Measurements from ENCODE around the gene IKZF4.
A peak's percentile ranks its signal among the peaks of the same experiment; 100 is the strongest.
"Not testable (repeated sequence)": the region's sequence is repeated elsewhere in the genome, so short reads cannot be mapped to it uniquely, and the experiment has no call there.

The IKZF4 gene

DNA sequence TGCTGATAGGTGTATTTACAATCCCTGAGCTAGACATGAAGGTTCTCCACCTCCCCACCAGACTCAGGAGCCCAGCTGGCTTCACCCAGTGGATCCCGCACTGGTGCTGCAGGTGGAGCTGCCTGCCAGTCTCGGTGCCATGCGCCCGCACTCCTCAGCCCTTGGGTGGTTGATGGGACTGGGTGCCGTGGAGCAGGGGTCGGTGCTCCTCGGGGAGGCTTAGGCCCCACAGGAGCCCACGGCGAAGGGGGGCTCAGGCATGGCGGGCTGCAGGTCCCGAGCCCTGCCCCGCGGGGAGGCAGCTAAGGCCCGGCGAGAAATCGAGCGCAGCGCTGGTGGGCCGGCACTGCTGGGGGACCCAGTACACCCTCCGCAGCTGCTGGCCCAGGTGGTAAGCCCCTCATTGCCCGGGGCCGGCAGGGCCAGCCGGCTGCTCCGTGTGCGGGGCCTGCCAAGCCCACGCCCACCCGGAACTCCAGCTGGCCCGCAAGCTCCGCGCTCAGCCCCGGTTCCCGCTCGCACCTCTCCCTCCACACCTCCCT is 20.8 kb upstream of the IKZF4 start:
- not testable (repeated sequence) for DNase-seq

DNA sequence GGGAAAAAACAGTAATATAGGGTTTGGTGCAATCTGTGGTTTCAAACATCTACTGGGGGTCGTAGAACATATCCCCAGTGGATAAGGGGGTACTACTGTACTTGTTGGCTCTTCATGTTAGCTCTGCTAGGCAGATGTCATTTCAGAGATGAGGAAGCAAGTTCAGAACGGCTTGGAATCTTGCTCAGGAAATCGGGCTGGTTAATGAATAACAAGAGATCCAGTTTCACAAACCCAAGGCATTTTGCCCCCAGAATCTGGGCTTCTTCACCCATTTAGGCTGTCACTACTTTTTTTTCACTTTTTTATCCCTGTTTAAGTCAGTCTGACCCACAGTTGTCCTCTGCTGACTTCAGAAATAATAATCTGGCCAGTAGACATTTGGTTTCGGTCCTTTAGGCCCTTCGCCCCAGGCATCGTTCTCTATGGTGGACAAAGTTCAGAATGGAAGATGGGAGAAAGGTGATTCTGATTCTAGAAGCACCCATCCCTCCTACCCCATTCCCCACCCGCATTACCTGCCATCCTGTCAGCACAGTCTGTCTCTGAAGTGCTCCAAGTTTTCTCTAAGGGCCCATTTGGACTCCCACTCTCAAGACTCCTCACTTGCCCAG is 19.2 kb upstream of the IKZF4 start:
- DNase-seq = no peak

DNA sequence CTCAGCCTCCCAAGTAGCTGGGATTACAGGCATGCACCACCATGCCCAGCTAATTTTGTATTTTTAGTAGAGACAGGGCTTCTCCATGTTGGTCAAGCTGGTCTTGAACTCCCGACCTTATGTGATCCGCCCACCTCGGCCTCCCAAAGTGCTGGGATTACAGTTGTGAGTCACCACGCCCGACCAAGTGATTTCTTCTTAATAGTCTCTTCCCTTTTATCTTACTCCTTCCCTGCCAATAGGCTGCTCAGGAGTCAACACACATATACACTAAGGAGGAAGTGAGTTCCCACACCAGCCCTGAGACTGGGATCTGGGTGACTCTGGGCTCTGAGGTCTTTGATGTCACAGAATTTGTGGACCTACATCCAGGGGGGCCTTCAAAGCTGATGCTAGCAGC is 17.5 kb upstream of the IKZF4 start:
- not testable (repeated sequence) for DNase-seq

DNA sequence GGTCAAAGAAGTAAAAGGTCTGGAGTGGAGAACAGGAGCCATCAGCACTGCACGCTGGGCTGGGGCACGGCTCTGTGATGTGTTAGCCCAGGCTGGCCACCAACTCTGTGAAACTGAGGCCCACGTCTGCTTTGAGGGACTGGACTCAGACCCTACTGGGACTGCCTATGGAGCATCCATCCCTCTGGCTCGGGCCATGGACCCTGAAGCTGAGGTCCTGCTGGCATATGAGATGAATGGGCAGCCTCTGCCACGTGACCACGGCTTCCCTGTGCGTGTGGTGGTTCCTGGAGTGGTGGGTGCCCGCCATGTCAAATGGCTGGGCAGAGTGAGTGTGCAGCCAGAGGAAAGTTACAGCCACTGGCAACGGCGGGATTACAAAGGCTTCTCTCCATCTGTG is 16.6 kb upstream of the IKZF4 start:
- no peak for DNase-seq

DNA sequence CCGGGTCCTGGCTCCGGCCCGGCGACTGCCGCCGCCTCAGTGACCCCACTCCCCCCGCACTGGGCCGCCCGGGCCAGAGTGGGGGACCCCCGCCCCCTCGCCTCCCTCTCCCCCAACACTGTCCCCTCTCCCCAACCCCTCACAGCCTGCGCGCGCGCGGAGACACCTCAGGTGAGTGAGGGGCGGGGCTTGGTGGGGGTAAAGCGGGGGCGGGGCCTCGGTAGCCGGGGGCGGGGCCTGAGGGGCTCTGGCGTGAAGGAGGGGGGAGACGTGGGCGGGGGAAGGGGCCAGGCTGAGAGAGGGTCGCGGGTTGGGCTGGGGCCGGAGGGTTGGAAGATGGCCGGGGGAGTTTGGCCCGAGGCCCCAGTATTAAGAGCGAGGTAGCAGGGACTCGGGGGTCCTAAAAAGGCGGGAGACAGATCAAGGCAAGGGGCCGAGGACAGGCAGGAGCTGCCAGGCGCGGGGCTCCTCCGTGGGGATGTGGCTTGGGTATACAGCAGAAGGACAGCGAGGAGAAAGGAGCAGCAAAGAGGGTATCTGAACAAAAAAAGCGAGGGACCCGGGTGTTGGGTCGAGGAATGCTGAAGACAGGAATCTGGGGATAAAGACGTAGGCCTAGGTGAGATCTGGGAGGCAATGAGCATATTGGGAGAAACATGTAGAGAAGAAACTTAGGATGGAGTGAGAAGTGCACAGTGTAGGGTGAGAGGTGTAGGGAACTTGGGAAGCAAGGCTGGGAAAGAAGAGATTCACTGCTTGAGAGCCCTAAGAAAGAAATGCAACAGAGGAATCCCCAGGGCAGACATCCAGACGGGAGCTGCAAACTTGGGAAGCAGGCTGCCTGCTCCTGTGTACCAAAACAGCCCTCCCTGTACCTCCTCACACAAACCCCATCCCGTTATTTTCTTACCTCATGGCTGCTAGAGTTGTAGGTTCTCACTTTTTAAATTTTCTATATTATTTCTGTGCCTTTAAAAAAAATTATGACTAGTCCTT is 13.0 kb upstream of the IKZF4 start:
- peak; percentile 88 for DNase-seq

DNA sequence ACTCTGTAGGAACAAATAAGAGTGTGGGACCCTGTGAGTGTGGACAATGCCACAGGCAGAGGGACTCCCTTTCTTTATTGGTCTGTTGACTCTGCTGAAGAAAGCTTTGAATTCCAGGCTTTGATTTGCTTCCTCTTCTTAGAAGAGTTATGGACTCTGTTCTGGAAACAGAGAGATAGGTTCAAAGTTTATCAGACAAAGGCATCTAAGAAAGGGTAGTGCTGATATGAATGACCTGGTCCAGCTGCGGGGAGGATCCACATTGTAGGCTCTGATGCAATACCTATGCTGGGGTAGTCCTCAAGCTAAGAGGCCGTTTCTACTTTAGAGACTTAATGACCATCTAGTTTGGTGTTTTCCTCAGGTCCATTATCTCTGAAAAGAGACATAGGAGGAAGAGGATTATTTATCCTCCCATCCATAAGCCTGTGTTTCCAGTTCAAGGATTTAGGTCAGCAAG is 10.7 kb upstream of the IKZF4 start:
- no peak for DNase-seq

DNA sequence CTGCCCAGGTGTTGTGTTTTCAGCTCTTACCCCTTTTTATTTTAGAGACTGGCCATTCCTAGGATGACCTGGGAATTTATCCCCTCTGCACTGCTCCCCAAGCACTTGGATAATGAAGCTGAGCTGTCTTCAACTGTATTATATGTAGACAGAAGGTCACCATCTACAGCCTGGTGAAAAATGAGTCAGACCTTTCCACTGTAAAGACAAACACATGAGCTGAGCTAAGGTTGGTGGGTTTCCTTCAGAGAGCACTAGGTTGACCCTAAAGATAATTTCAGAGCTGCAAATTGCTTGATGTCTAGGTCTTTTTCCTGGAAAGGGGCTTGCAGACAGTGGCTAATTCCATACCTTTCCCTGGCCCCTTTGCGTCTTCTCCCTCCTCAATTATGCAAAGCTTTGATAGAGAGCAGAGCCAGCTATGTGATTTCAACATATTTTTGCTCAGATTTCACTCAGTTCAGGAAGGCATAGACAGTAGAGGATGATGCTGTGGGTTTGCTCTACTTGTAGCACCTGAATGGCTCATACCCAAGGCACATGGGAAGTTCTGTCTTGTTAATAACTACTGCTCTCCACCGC is 9.2 kb upstream of the IKZF4 start:
- DNase-seq = no peak

DNA sequence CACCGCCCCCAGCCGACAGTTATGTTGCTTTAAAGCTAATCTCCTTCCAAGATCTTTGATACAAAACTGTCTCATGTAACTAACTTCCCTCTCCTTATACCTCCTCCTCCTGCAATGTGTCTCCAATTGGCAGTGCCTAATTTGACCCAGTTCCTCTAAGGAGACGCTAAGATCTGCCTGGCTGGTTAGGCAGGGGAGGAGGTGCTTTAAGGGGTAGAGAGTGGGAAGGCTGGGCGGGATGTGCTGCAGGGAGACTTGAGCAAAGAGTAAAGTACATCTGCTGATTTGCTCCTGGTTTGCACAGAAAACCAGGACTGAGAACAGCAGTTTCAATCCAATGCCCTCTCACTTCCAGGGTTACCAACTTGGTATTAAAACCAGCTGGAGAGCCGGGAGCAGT is 7.4 kb upstream of the IKZF4 start:
- DNase-seq = no peak

DNA sequence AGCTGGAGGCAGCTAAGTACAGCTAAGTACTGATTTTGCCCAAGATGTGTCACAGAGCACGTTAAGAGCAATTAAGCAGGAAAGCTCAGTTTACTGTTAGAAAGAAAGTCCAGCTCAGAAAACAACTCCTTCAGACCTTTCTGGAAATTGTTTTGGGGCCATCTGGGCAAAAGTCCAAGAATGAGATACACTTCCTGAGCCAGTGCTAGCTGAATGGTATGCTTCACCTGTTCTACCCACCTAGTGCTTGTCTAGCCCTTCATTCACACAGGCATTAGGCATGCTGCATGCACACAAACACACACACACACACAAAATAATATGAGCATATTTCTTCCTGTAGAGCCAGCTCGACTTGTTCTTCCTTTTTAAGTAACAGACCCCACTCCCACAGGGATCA is 6.6 kb upstream of the IKZF4 start:
- no peak for DNase-seq

DNA sequence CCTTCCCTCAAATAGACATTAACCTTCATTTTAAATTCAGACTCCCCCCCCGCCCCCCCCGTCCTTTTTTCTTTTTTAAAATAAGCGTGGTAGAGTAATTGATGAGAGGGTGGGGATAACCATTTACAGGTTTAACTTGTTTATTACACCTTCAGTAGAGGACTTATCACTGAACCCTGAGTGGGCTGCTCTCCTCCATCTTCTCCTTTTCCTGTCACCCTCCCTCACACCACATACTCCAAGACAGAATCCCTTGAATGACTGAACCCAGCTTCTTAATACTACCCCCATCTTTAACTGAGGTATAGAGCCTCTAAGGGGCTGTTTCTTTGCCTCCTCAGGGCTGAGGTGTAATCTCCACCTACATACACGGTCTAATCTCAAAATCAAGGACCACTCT is 3.7 kb upstream of the IKZF4 start:
- no peak for DNase-seq

DNA sequence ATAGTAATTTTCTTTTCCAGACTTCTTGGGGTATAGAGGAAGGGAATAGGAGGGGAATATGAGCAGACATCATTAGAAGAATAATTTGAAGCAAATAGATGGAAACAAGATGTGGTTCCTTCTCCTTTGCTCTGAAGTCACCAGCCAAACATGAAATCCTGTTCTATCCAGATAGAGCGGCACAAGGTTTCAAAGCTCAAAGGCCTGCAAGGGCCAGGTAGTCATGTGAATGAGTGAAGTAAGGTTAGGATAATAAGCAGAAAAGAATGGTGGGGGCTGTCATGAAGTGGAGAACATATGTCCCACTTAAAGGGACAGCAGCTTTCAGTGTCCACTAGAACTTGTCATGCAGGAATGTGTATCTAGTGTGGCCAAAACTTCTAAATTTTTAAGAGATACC is 2.5 kb upstream of the IKZF4 start:
- DNase-seq = no peak

DNA sequence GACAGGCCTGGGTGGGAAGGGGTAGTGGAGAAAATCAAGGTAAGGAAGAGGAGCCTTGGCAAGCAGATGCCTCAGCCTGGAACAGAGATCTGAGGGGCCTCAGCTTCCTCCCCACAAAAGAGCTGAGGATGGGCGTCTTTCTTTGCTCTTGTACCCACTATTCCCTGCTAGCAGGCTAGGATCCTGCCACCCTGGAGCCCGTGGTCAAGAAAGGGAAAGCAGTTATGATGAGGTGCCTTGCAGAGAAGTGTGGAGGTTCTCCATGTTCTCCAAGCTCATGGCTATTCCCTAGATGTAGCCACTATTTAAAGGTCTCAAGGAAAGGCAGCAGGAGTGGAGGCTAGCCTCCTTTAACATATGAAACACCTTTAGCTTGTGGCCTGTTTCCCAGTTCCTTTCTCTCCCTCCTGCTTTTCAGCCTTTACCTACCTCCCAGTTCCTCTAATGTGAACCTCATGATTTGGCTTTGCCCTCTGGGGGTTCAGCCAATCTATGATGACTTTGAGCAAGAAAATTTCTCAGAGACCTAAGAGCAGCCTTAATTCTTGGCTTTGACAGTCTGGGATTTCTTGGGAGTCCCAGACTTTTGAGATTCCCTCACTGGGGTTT is 1.1 kb downstream of the IKZF4 start:
- DNase-seq = no peak

DNA sequence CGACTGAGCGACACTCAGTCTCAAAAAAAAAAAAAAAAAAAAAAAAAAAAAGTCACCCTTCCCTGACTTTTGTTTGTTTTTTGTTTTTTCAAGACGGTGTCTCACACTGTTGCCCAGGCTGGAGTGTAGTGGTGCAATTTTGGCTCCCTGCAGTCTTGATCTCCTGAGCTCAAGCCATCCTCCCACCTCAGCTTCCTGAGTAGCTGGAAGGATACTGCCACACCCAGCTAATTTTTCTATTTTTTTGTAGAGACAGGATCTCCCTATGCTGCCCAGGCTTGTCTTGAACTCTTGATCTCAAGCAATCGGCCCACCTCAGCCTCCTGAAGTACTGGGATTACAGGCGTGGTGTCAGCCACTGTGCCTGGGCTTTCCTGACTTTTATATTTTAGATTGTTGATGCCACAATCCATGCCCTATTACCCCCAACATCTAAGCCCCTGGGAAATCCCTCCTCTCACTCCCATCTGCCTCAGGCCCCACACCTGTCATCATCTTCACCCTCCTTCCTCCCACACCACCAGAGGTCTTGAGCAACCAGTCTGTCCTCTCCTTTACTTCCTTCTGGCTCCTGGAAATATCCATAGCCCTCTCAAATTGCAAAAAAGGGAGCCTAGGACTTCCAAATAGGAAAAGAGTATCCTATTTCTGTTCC is 7.8 kb downstream of the IKZF4 start:
- no peak for DNase-seq

DNA sequence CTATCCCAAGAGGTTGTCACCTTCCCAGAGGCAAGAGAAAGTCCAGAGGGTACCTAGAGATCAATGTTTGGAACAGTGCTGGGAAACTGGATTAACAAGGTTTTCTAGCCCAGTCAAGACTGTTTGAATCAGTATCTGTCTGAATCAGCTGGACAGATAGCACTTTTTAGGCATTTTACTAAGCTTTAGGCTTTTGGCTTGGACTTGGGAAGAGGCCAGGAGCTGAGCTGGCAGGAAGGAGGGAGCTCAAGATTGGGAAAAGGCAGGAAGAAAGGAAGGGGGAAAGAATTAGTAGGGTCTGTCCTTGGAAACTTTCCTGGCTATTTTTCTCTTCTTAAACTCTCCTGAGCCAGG is 8.3 kb downstream of the IKZF4 start:
- DNase-seq = no peak

DNA sequence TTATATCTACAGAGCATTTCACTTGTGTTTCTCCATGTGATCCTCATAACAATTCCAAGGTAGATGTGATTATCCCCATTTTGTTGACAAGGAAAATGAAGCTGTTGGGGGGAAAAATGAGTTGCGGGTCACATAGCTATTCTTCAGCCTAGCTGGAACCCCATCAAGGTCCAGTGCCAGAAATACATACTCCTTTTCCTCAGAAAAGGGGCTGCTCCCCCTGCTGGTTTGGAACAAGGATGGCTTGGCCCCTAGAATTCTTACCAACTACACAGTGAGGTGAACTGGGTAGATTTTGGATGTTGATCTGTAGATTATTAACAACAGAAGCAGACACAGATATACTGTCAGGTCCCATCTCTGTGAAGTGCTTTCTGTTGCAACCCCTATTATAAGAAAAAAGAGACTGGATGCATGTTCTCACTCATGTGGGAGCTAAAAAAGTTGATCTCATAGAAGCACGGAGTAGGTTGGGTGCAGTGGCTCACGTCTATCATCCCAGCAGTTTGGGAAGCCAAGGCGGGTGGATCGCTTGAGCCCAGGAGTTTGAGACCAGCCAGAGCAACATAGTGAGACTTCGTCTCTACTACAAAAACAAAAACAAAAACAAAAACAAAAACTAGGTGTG is 8.9 kb downstream of the IKZF4 start:
- peak; percentile 81 for DNase-seq

DNA sequence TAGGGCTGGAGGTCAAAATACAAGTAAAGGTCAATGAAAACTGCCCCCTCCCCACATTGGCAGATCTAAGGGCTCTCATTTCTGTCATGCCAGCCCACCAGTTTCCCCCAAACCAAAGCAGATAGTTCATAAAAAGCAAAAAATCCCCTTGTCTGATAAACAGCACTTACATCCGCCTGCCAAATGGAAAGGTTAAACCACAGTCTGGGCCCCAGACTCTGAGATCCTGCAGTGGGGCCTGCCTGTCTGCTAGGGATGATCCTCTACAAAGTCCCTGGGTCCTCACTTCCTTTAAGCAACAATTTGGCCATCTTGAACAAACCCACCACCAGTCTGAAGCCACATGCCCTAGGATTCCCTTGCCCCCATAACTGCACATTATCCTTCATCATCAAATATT is 11.1 kb downstream of the IKZF4 start:
- no peak for DNase-seq

DNA sequence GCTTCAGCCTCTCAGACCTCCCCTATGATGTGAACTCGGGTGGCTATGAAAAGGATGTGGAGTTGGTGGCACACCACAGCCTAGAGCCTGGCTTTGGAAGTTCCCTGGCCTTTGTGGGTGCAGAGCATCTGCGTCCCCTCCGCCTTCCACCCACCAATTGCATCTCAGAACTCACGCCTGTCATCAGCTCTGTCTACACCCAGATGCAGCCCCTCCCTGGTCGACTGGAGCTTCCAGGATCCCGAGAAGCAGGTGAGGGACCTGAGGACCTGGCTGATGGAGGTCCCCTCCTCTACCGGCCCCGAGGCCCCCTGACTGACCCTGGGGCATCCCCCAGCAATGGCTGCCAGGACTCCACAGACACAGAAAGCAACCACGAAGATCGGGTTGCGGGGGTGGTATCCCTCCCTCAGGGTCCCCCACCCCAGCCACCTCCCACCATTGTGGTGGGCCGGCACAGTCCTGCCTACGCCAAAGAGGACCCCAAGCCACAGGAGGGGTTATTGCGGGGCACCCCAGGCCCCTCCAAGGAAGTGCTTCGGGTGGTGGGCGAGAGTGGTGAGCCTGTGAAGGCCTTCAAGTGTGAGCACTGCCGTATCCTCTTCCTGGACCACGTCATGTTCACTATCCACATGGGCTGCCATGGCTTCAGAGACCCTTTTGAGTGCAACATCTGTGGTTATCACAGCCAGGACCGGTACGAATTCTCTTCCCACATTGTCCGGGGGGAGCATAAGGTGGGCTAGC is 13.9 kb downstream of the IKZF4 start:
- no peak for DNase-seq

DNA sequence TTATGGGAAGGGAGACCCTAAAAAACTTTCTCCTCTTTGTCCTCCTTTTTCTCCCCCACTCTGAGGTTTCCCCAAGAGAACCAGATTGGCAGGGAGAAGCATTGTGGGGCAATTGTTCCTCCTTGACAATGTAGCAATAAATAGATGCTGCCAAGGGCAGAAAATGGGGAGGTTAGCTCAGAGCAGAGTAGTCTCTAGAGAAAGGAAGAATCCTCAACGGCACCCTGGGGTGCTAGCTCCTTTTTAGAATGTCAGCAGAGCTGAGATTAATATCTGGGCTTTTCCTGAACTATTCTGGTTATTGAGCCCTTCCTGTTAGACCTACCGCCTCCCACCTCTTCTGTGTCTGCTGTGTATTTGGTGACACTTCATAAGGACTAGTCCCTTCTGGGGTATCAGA is 16.3 kb downstream of the IKZF4 start:
- DNase-seq = no peak

DNA sequence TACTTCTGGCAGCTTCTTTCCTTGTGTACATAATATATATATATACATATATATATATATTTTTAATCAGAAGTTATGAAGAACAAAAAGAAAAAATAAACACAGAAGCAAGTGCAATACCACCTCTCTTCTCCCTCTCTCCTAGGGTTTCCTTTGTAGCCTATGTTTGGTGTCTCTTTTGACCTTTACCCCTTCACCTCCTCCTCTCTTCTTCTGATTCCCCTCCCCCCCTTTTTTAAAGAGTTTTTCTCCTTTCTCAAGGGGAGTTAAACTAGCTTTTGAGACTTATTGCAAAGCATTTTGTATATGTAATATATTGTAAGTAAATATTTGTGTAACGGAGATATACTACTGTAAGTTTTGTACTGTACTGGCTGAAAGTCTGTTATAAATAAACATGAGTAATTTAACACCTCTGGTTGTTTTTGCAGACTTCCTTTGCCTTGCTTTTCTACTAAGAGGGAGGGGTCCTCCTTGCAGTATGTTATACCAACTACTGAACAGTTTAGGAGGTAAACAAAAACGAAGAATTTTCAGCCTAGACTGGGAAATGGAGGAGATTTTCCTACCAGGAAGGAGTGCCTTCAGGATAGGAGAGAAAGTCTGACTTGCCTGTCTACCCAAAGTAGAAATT is 17.3 kb downstream of the IKZF4 start:
- no peak for DNase-seq

DNA sequence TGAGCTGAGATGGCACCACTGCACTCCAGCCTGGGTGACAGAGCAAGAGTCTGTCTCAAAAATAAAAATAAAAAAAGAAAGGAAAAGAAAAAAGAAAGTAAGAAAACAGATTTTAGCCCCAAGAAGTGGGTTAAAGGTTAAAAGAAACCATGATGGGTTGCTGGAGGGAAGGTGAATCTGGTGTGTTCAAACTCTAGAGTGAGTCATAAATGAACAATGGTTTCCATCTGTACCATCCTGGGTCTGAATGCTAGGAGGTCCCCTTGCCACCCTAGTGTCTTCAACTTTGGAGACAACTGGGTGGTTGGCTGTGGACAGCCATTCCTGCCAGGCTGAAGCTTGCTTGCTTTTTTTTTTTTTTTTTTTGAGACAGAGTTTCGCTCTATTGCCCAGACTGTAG is 19.3 kb downstream of the IKZF4 start:
- no peak for DNase-seq

DNA sequence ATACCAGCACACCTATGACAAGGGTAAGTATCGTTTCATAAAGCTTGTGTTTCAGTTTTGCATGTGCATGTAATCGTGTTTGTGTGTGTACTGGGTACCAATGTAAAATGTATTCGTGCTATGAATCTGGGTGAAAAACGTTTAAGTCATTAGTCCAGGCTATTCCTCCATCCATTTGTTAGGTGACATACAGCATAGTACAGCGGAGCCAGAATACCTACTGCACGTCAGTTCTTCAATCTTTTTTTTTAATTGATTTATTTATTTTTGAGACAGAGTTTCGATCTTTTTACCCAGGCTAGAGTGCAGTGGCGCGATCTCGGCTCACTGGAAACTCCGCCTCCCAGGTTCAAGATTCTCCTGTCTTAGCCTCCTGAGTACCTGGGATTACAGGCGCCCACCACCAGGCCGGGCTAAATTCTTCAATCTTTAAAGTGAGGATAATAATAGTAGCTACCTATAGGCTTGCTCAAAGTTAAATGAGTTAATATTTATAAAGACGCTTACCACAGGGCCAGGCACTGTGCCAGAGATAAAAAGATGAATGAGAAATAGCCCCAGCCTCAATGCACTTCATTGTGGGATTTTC is 20.2 kb downstream of the IKZF4 start:
- DNase-seq = peak; percentile 73

All from islet precursor cell (in vitro differentiated cells).